A549 (cell line): ENCODE data around the gene GTF2H4. TPM values are rescaled to one million over a fixed set of nuclear protein-coding genes. Genes with fewer than 3 reads are reported as not detected.

Experiments
- ATAC-seq, 2 experiments: fragments of 200-7000 bp in 1 of 2; fragments of >200 bp in 1 of 2; cut with Nextera tagmentation in 1 of 2; cut with Tn5 transposase in 1 of 2; 3 replicates each; pipeline versions ENCODE4 v1.8.0 to v1.9.1; 2018 to 2020; ENCODE audit warnings: mild to moderate bottlenecking in 1 of 2, moderate library complexity in 1 of 2
- CTCF ChIA-PET: fragments of 300-600 bp; sonication (Branson Sonifier 250); formaldehyde crosslinking; extraction: SDS; loops from one replicate; lab custom pipeline; 2021; ENCODE audit warnings: antibody characterized with exemption, inconsistent platforms; lab: Yijun Ruan, JAX
- POLR2A ChIA-PET: fragments of 350-600 bp; formaldehyde crosslinking; extraction: SDS; loops from one replicate; lab custom pipeline; 2021; ENCODE audit warnings: antibody characterized with exemption, inconsistent platforms; lab: Yijun Ruan, JAX
- DNase-seq, 2 experiments: peaks; one replicate each; pipeline versions ENCODE4 v3.0.0 to v3.0.0-alpha.2; 2011 to 2016; ENCODE audit warnings: low read depth in 1 of 2, low spot score in 1 of 2
- FAIRE-seq: peaks from 2 replicates; lab custom pipeline; 2011; peaks lifted over from hg19 to GRCh38; lab: Jason Lieb, UNC
- H3K27ac ChIP-seq, 2 experiments: fragments of >200 bp; sonication (Bioruptor Twin); formaldehyde crosslinking; 3 replicates each; pipeline ENCODE4 v1.5.1; 2016 to 2017
- H3K4me1 ChIP-seq: fragments of >200 bp; sonication (Bioruptor Twin); formaldehyde crosslinking; 3 replicates; pipeline ENCODE4 v1.6.1; 2016
- H3K4me2 ChIP-seq: fragments of >200 bp; sonication (Bioruptor Twin); formaldehyde crosslinking; 3 replicates; pipeline ENCODE4 v1.6.1; 2016
- H3K4me3 ChIP-seq: fragments of >200 bp; sonication (Bioruptor Twin); formaldehyde crosslinking; 3 replicates; pipeline ENCODE4 v1.5.1; 2016
- H3K9me3 ChIP-seq: fragments of >200 bp; sonication (Bioruptor Twin); formaldehyde crosslinking; 3 replicates; pipeline ENCODE4 v1.6.1; 2016
- BHLHE40 ChIP-seq: IDR thresholded peaks from 2 replicates; pipeline ENCODE4 v1.6.1; 2012; ENCODE audit warnings: low read depth, low read length, inconsistent platforms
- CBX8 ChIP-seq: fragments of 200-600 bp; sonication (generic); IDR thresholded peaks from 2 replicates; pipeline ENCODE4 v1.6.1; 2016
- CEBPB ChIP-seq, 2 experiments: fragments of >200 bp in 1 of 2; sonication (Bioruptor Twin) in 1 of 2; formaldehyde crosslinking in 1 of 2; IDR thresholded peaks; 2 replicates each; pipeline ENCODE4 v1.6.1; 2012 to 2016
- CHD4 ChIP-seq: fragments of 200-600 bp; sonication (generic); IDR thresholded peaks from 2 replicates; pipeline ENCODE4 v1.6.1; 2016; ENCODE audit warnings: antibody characterized with exemption, mild to moderate bottlenecking, borderline replicate concordance
- EHMT2 ChIP-seq: fragments of 200-600 bp; sonication (generic); IDR thresholded peaks from 2 replicates; pipeline ENCODE4 v1.6.1; 2016; ENCODE audit warnings: antibody characterized with exemption, low read depth, mild to moderate bottlenecking, moderate library complexity
- FOSB ChIP-seq: fragments of 250-450 bp; sonication (Bioruptor Pico); IDR thresholded peaks from 2 replicates; pipeline ENCODE4 v1.5.0; 2020; ENCODE audit warnings: mild to moderate bottlenecking, moderate library complexity
- HDAC2 ChIP-seq: fragments of 200-600 bp; sonication (generic); IDR thresholded peaks from 2 replicates; pipeline ENCODE4 v1.6.1; 2016
- HEYL ChIP-seq: fragments of 250-450 bp; sonication (Bioruptor Pico); IDR thresholded peaks from 2 replicates; pipeline ENCODE4 v1.8.0; 2021; ENCODE audit warnings: mild to moderate bottlenecking, moderate library complexity
- JUN ChIP-seq, 2 experiments: fragments of >200 bp; sonication (Bioruptor Twin); formaldehyde crosslinking; IDR thresholded peaks; 2 replicates in 1 of 2; 3 replicates in 1 of 2; pipeline ENCODE4 v1.6.1; 2016 to 2017
- JUNB ChIP-seq: fragments of >200 bp; sonication (Bioruptor Twin); formaldehyde crosslinking; IDR thresholded peaks from 2 replicates; pipeline ENCODE4 v1.6.1; 2016
- KDM1A ChIP-seq: fragments of 200-600 bp; sonication (generic); IDR thresholded peaks from 2 replicates; pipeline ENCODE4 v1.6.1; 2016; ENCODE audit warnings: low read depth, mild to moderate bottlenecking
- NPAS2 ChIP-seq: fragments of 250-450 bp; sonication (Bioruptor Pico); IDR thresholded peaks from 2 replicates; pipeline ENCODE4 v1.8.0; 2022; ENCODE audit warnings: mild to moderate bottlenecking, moderate library complexity, borderline replicate concordance
- NR3C1 ChIP-seq: fragments of >200 bp; sonication (Bioruptor Twin); formaldehyde crosslinking; IDR thresholded peaks from 3 replicates; pipeline ENCODE4 v1.6.1; 2017
- POLR2A ChIP-seq: IDR thresholded peaks from 2 replicates; pipeline ENCODE4 v1.6.1; 2012; ENCODE audit warnings: mild to moderate bottlenecking, low read length
- RARB ChIP-seq: fragments of 250-450 bp; sonication (Bioruptor Pico); IDR thresholded peaks from 2 replicates; pipeline ENCODE4 v1.8.0; 2021; ENCODE audit warnings: mild to moderate bottlenecking, moderate library complexity
- RCOR1 ChIP-seq: fragments of 150-350 bp; IDR thresholded peaks from 2 replicates; pipeline ENCODE4 v1.6.1; 2014; ENCODE audit warnings: antibody characterized with exemption, low read length, low read depth
- TFCP2L1 ChIP-seq: fragments of 250-450 bp; sonication (Bioruptor Pico); IDR thresholded peaks from 2 replicates; pipeline ENCODE4 v1.5.0; 2021; ENCODE audit warnings: mild to moderate bottlenecking
- TP53 ChIP-seq: fragments of 250-450 bp; sonication (Bioruptor Pico); IDR thresholded peaks from 2 replicates; pipeline ENCODE4 v1.5.0; 2021; ENCODE audit warnings: mild to moderate bottlenecking, moderate library complexity
- ZC3H11A ChIP-seq: fragments of 450-650 bp; IDR thresholded peaks from 2 replicates; pipeline ENCODE4 v1.6.1; 2014; ENCODE audit warnings: antibody characterized with exemption, mild to moderate bottlenecking
- ZNF302 ChIP-seq: fragments of 250-450 bp; sonication (Bioruptor Pico); IDR thresholded peaks from 2 replicates; pipeline ENCODE4 v1.9.0; 2021; ENCODE audit warnings: inconsistent platforms, mild to moderate bottlenecking, moderate library complexity
- WGBS: methylation state at CpG from one replicate; pipeline ENCODE4 v1.1.6; 2017; ENCODE audit errors: missing lambda C conversion rate; 5-methylcytosine and 5-hydroxymethylcytosine counted together
- polyA plus RNA-seq, 4 experiments: library from polyadenylated mRNA; depleted of rRNA in 3 of 4; stranded (reverse); fragments of >200 nt; fragmentation: RNase III in 1 of 4; extraction: RNeasy Plus Mini Kit Qiagen cat#74134 plus additional on column Dnase treatment in 1 of 4; gene quantifications; 2 replicates in 3 of 4; 3 replicates in 1 of 4; pipeline ENCODE4 v1.2.3, GENCODE V29; 2011 to 2017
- TF ChIP-seq, protein P1 (sequence below): fragments of >200 bp; sonication (Bioruptor Twin); formaldehyde crosslinking; IDR thresholded peaks from 3 replicates; pipeline ENCODE4 v1.6.1; 2016
- TF ChIP-seq, protein P2 (sequence below): IDR thresholded peaks from 2 replicates; pipeline ENCODE4 v1.6.1; 2012
- TF ChIP-seq, protein P3 (sequence below): IDR thresholded peaks from 2 replicates; pipeline ENCODE4 v1.6.1; 2012
- TF ChIP-seq, protein P4 (sequence below): fragments of 450-650 bp; IDR thresholded peaks from 2 replicates; pipeline ENCODE4 v1.6.1; 2014; ENCODE audit warnings: antibody characterized with exemption

Gene GTF2H4
- polyA plus RNA-seq, 2 of the 4 experiments (the other 2 are of a cell fraction): 19.7 to 24.1 TPM

DNA sequence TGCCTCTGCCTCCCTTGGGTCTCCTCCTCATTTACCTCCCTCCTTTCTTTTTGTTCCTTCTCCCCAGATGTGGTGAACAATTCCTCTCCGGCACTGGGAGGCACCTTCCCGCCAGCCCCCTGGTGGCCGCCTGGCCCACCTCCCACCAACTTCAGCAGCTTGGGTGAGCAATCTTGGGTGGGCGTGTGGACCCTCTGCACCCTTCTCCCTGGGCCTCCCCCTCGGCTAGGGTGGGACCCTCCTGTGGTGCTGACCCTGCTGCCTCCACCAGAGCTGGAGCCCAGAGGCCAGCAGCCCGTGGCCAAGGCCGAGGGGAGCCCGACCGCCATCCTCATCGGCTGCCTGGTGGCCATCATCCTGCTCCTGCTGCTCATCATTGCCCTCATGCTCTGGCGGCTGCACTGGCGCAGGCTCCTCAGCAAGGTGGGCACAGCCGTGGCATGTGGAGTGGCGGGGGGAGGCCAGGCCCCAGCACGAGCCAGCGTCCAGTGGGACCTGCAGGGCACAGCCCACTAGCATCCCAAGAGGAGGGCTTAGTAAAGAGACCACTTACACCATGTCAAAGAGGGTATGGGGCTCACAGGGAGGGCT is 14.9 kb upstream of the GTF2H4 start:
- CTCF ChIA-PET: interaction anchor here (1.0 kb wide), 1 partner anchor 214 kb away, joined by 4 read pairs; no protein-coding TSS in a partner anchor
- Histone ChIP-seq H3K9me3 (no peaks in the 10 kb centered on the region), H3K4me3 (no peak overlapping the region), H3K27ac (no peak overlapping the region), H3K4me2 (no peak overlapping the region), H3K4me1 (peaks cover 6% of the 10 kb centered on the region)
- DNase-seq: no peak
- POLR2A ChIA-PET: no interaction called here
- FAIRE-seq: no peak
- TF ChIP-seq KDM1A (no peak), CBX8 (no peak), EHMT2 (no peak), RCOR1 (no peak), TP53 (no peak), RARB (no peak), NPAS2 (CRISPR knock-in tag) (no peak), JUN (IDR thresholded peaks at IDR 0.05) (no peak), TFCP2L1 (CRISPR knock-in tag) (no peak), FOSB (CRISPR knock-in tag) (no peak), JUNB (no peak), ZC3H11A (no peak)
- TF ChIP-seq, protein P1, sequence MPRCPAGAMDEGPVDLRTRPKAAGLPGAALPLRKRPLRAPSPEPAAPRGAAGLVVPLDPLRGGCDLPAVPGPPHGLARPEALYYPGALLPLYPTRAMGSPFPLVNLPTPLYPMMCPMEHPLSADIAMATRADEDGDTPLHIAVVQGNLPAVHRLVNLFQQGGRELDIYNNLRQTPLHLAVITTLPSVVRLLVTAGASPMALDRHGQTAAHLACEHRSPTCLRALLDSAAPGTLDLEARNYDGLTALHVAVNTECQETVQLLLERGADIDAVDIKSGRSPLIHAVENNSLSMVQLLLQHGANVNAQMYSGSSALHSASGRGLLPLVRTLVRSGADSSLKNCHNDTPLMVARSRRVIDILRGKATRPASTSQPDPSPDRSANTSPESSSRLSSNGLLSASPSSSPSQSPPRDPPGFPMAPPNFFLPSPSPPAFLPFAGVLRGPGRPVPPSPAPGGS: no peak
- TF ChIP-seq, protein P2, sequence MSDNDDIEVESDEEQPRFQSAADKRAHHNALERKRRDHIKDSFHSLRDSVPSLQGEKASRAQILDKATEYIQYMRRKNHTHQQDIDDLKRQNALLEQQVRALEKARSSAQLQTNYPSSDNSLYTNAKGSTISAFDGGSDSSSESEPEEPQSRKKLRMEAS: no peak
- 94% methylated on average over 2 of the region's 16 CpGs for whole genome bisulfite sequencing
- ATAC-seq: peak in 1 of 2 experiments; percentile 62; a peak in 3 of 6 replicates

DNA sequence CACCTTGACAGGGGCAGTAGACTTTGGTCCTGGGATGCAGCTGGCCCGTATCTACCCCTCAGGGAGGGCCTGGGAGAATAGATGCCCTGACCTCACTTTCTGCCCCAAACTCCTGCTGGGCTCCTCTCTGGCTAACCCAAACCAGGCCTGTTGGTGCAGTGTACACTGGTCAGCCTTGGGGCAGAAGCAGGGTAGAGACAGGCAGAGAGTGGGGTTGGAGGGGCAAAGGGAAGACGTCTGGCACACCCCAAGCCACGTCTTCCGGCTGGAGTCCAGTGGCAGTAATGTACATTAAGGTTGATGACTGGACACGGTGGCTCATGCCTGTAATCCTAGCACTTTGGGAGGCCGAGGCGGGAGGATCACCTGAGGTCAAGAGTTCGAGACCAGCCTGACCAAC is 14.3 kb upstream of the GTF2H4 start:
- Histone ChIP-seq H3K4me2 (no peak overlapping the region), H3K9me3 (no peaks in the 10 kb centered on the region), H3K4me3 (no peak overlapping the region), H3K27ac (no peak overlapping the region), H3K4me1 (peaks cover under 1% of the 10 kb centered on the region; the same call in 2 of the 3 replicates)
- ChIA-PET CTCF (interaction anchor here (0.6 kb wide), 1 partner anchor 11 kb away, joined by 4 read pairs; no protein-coding TSS in a partner anchor), POLR2A (no interaction called here)
- ATAC-seq (no peak), DNase-seq (no peak), FAIRE-seq (no peak)
- no peak for TF ChIP-seq ZC3H11A
- TF ChIP-seq, protein P3, sequence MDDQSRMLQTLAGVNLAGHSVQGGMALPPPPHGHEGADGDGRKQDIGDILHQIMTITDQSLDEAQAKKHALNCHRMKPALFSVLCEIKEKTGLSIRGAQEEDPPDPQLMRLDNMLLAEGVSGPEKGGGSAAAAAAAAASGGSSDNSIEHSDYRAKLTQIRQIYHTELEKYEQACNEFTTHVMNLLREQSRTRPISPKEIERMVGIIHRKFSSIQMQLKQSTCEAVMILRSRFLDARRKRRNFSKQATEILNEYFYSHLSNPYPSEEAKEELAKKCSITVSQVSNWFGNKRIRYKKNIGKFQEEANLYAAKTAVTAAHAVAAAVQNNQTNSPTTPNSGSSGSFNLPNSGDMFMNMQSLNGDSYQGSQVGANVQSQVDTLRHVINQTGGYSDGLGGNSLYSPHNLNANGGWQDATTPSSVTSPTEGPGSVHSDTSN: no peak
- no peak for TF ChIP-seq HEYL (CRISPR knock-in tag)
- no peak for TF ChIP-seq JUN (IDR thresholded peaks at IDR 0.05)
- TF ChIP-seq, protein P4, sequence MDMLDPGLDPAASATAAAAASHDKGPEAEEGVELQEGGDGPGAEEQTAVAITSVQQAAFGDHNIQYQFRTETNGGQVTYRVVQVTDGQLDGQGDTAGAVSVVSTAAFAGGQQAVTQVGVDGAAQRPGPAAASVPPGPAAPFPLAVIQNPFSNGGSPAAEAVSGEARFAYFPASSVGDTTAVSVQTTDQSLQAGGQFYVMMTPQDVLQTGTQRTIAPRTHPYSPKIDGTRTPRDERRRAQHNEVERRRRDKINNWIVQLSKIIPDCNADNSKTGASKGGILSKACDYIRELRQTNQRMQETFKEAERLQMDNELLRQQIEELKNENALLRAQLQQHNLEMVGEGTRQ: no peak
- TF ChIP-seq CHD4: no peak
- 96% methylated on average over 7 of the region's 8 CpGs for WGBS

DNA sequence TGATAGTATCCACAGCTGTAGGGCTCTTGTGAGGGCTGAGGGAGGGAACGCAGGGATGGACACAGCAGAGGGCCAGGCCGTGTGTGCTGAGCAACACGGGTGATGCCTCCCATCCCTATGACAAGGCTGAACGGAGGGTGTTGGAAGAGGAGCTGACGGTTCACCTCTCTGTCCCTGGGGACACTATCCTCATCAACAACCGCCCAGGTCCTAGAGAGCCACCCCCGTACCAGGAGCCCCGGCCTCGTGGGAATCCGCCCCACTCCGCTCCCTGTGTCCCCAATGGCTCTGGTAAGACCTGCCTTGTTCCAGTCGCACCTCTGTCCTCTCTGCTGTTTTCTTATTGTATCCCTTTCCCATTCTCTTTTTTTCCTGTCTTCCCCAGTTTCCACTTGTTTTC is 13.6 kb upstream of the GTF2H4 start:
- Histone ChIP-seq H3K4me2 (no peak overlapping the region), H3K27ac (no peak overlapping the region), H3K4me1 (no peaks in the 10 kb centered on the region), H3K4me3 (no peak overlapping the region), H3K9me3 (no peaks in the 10 kb centered on the region)
- no peak for TF ChIP-seq POLR2A
- no peak for TF ChIP-seq CEBPB (IDR thresholded peaks at IDR 0.05)
- no peak for TF ChIP-seq EHMT2
- no peak for TF ChIP-seq NR3C1
- TF ChIP-seq BHLHE40: no peak
- TF ChIP-seq, protein P4: no peak
- no peak for TF ChIP-seq HDAC2
- no peak for TF ChIP-seq ZNF302 (CRISPR knock-in tag)
- CTCF ChIA-PET: interaction anchor here (0.7 kb wide), 1 partner anchor 347 kb away, joined by 6 read pairs; no protein-coding TSS in a partner anchor
- FAIRE-seq (no peak), DNase-seq (no peak), ATAC-seq (no peak)
- POLR2A ChIA-PET: no interaction called here
- 88% methylated on average over 12 of the region's 12 CpGs for WGBS
